DND-41 (cell line): ENCODE measurements around the gene OR14A2.

Experiments
- CTCF ChIP-seq: IDR thresholded peaks from 2 replicates; pipeline ENCODE4 v1.5.1; 2012; ENCODE audit warnings: borderline replicate concordance, low read length, moderate library complexity, mild to moderate bottlenecking; ENCODE audit not compliant: poor library complexity, severe bottlenecking; ENCODE audit errors: extremely low read depth
- EZH2 ChIP-seq: IDR thresholded peaks from 3 replicates; pipeline ENCODE4 v1.6.1; 2012; ENCODE audit warnings: borderline replicate concordance, low read depth, mild to moderate bottlenecking, moderate library complexity, low read length, inconsistent platforms; ENCODE audit not compliant: severe bottlenecking

GRCh38 chr1:247749870-247750269 is 1.9 kb upstream of the OR14A2 start:
- TF ChIP-seq CTCF (no peak), EZH2 (no peak)
